ENCODE measurements around the gene CHST14.

CHST14 gene

GRCh38 chr15:40470423-40471104, at the start of gene CHST14:
TSS of gene CHST14 (plus strand) at chr15:40470984. CDS start at chr15:40471214, 230 bp downstream.
- peak in 1 of 2 donors; percentile 48 for DNase-seq (ENCODE audit: low read depth in 2 of 2)

GRCh38 chr15:40421246-40422157, 49.3 kb upstream of the CHST14 start:
- DNase-seq (ENCODE audit: low read depth in 2 of 2) = peak; percentile 39 to 46

DNA sequence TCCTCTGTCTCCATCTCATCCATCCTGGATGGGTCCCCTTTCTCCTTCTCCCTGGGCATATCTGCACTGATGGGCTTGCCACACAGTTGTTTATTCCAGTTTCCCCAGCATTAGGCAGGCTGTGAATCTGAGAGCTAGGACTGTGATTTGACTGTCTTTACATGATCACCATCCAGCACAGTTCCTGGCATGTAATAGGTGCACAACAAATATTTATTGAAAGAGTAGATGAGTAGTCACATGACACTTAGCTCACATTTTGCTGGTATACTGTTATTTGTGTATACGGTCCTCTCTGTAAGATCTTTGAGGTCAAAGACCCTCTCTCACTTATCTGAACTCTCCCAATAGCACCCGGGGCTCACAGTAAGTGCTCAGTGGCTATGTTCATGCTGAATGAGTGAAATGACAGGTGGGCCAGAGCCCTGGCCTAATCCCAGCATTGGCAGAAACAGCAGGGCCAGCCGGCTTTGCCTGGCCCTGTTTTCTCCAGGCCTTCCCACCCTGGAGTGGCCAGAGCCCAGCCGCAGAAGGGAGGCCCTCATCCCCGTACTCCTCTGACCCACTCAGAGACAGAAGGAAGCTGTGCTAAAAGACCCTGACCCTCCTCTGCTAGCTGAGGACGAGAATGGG, 46.2 kb upstream of the CHST14 start:
- DNase-seq (ENCODE audit: low read depth in 2 of 2) = no peak

DNA sequence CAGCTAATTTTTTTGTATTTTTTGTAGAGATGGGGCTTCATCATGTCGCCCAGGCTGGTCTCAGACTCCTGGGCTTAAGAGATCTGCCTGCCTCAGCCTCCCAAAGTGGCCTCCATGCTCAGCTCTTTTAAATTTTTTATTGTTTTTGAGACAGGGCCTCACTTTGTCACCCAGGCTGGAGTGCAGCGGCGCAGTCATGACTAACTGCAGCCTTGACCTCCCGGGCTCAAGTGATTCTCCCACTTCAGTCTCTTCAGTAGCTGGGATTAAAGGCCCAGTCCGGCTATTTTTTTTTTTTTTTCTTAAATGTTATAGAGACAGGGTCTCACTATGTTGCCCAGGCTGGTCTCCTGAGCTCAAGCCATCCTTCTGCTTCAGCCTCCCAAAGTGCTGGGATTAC, 45.1 kb upstream of the CHST14 start:
- no peak for DNase-seq (ENCODE audit: low read depth in 2 of 2)

- no peak for DNase-seq (ENCODE audit: low read depth in 2 of 2)
Measured at GRCh38 chr15:40427188-40427587, 43.6 kb upstream of the CHST14 start.

GRCh38 chr15:40428185-40428584, 42.6 kb upstream of the CHST14 start:
- DNase-seq (ENCODE audit: low read depth in 2 of 2) = no peak

DNA sequence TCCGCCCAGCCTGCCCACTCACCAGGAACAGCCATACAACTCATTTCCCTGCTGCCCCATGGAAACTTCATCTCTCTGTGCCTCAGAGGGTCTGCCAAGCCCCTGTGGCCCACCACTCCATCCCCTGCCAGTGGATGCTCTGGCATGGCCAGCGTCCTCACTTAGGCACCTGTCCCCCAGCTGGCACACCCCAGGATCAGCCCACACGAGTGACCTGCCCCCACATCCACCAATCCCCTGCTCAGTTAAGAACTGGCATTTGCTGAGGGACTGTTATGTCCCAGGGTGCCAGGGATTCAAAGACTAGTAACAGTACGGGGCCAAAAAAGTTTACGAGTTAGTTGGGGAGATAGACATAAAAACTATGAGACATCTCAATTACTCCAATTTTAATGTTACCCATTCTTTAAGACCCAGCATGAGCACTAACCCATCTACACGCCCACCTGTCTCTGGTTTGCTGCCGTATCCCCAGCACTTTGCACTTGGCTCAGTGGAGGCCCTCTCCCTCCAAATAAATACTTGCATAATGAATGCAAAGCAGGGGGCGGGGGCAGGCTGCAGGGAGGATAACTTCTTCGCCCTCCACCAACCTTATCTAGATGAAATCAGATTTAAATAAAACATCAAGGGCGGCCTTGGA, 41.6 kb upstream of the CHST14 start:
- no peak for DNase-seq (ENCODE audit: low read depth in 2 of 2)

DNA sequence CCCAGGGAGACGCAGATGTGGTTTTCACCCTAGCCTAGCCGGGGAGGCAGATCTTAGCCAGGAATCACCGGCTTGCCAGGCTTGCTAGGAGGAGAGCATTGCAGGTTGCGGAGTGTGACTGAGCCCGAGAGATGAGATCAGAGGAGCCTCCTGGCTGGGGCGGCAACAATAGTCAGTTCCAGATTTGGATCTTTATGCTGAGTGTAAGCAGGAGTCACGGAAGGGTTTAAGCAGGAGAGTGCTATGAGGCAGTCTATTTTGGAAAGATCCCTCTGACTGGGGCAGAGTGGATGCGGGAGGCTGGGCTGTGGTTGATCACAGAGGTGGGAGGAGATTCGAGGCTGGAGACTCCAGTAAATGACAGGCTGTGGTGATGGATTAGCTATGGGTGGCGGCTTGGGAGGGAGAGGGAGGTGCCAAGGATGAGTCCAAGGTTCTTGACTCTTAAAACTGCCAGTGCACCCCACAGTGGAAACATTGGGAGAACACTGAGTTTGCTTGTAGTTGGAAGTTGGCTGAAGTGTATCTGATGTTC, 40.4 kb upstream of the CHST14 start:
- DNase-seq (ENCODE audit: low read depth in 2 of 2) = no peak

- no peak for DNase-seq (ENCODE audit: low read depth in 2 of 2)
Measured at GRCh38 chr15:40435023-40435709, 35.6 kb upstream of the CHST14 start.

- no peak for DNase-seq (ENCODE audit: low read depth in 2 of 2)
Measured at GRCh38 chr15:40435710-40436089, 35.1 kb upstream of the CHST14 start.

GRCh38 chr15:40436116-40436891, 34.5 kb upstream of the CHST14 start:
- no peak for DNase-seq (ENCODE audit: low read depth in 2 of 2)

- no peak for DNase-seq (ENCODE audit: low read depth in 2 of 2)
Measured at GRCh38 chr15:40436892-40437751, 33.7 kb upstream of the CHST14 start.

- no peak for DNase-seq (ENCODE audit: low read depth in 2 of 2)
Measured at GRCh38 chr15:40437752-40438687, 32.8 kb upstream of the CHST14 start.

DNA sequence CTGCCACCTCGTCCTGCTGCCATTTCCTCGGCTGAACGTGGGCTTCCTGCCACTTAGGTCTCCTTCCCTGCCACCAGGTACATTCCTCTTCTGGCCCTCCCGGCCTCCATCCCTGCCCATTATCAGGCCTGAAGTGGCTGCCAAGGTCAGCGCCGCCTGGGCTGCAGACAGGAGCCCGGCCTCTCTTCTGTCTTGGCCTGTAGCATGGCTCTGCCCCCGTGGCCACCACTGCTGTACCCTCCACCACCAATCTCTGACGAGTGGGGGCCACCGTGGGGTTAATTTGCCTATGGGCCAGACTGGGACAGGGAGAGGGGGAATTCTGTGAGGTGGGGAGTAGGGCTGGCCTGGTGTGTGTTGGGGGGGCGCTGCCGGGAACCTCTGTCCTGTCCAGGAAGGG, 32.1 kb upstream of the CHST14 start:
- no peak for DNase-seq (ENCODE audit: low read depth in 2 of 2)

DNA sequence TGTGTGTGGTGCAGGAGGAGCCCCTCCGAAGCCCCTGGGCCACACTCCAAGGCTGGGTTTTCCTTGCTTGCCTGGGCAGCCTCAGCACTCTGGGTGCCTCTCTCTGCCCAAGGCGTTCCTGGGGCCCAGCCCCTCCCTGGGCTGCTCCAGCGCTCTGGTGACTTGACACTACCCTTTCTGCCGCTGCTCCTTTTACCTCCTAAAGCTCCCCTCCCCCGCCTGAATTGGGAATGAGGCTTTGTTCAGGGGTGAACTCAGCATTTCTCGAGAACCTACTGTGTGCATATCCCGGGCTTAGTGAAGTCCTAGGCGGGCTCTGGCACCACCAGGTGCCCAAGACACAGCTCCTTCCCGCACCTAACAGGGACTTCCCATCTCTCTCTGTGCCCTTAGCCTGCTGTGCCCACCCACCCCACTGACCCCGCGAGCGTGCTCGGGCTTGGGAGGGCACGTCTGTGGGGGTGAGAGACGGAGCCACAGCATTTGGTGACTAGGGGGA, 31.3 kb upstream of the CHST14 start:
- no peak for DNase-seq (ENCODE audit: low read depth in 2 of 2)

DNA sequence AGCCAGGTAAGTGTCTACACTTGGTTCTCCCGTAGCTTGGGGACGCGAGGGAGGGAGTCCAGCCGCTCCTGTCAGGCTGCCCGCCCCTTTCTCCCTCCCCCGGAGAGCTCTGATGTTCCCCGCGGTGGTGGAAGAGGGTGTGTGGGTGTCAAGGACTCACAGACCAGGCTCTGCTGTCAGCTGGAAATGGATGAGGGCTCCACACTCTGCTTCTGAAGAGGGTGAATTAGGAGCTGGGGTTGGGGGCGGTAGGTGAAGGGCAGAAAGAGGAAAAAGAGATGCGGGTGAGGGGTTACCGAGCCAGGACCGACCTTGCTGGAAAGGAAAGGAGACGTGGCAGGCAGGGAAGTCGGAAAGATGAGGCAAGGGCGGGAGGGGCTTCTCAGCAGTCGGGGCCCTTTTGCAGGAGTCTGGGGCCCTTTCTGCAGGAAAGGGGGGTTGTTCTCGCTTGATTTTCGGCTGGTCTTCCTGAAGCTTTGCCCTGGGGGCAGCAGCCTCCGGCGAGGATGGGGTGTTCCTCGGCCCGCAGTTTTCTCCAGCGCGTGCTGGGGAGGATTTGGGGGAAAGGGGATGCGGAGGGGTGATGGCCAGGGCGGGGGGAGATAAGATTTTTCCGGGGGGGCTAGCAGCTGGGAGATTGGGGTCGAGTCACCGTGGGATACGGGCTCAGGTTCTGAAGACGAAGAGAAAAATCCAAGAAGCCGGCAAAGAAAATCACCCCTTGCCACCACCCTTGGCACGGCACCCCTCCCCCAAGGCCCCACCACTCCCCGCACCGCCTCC, 30.6 kb upstream of the CHST14 start:
- DNase-seq (ENCODE audit: low read depth in 2 of 2) = no peak

Data from stimulated activated CD8-positive, alpha-beta memory T cell treated with anti-CD3 and anti-CD28 coated beads, Interleukin-15, amount 100 ng/mL, for 4 hours (primary cell).